Suppressor macrophage treated with lipopolysaccharide for 4 hours (primary cell): ENCODE data around the gene NOL8.
A peak's percentile ranks its signal among the peaks of the same experiment; 100 is the strongest.

ENCODE experiments used
- DNase-seq: peaks from one replicate; pipeline ENCODE4 v3.0.0-alpha.2; 2020

The NOL8 gene

GRCh38 chr9:92310562-92310961, 14.6 kb downstream of the NOL8 start:
- no peak for DNase-seq

- DNase-seq: no peak
These were observed 16.3 kb downstream of the NOL8 start for GRCh38 chr9:92308893-92309292.

DNA sequence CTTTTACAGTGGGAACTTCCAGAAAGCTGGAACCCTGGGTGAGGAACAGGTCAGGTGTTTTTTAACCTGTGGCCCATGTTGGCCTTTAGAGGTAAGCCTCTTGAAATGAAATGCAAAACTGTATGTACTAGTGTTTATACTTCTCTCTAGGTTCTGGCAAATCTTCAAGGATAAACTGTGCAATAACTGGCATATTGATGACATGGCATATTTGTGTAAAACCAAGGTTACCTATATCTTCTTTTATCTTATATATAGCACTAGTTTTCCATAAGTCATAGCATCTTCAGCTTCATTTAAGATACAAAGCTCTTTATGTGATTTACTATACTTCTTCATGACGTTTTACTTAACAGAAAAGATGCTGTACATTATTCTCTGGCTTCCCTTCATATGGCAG, 24.2 kb downstream of the NOL8 start:
- DNase-seq: no peak

DNA sequence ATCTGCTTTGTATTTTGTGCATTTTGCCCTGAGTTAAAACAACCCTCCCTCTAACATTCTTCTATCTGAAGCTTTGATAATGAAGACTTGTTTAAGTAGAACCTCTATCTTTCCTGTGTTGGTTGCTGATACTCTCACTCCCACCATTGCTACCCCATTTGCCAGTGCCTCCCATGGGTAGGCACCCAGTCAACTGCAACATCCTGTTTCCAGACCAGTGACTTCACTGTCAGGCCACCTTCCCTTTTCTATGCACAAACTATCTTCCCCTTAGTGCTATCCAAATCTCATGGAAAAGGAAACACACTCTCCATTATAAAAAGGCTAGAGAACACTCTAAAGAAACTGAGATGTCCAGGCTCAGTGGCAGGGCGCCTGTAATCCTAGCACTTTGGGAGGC, 26.0 kb downstream of the NOL8 start:
- peak; percentile 42 for DNase-seq

DNA sequence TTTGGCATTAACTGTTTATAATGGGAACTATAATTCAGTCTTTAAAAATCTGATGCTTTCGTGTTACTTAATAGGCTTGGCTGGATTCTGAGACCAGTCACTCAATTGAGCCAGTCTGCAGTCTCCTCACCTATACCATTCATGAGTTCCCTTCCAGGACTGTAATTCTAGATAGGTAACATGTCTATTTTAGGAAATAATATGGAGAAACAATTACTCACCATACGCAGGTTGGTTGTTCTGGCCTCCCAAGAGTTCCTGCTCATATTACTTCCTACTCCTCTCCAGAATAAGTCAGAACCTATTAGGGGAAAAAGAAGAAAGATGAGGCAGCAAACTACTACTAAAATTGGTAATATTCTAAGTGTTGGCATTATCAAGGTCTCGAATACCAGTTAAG, 27.1 kb downstream of the NOL8 start:
- DNase-seq: no peak

DNA sequence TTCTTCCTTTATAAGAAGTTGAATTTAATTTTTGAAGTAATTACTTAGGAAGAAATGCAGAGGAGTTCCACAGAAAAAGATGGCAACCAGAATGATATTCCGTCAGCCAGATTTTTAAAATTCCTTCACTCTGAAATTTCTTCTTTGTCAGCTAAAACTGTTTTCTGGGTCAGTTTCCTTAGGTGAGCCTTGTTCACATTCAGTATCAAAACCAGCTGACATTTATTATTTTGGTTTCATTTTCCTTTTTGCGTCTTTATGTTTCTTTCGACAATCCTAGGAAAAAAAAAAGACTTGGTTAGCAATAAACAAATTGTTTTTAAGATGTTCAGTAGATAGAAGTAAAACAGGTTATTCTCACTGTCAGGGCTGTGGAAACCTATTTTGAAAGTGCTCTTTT, 27.5 kb downstream of the NOL8 start:
- peak; percentile 8 for DNase-seq

DNA sequence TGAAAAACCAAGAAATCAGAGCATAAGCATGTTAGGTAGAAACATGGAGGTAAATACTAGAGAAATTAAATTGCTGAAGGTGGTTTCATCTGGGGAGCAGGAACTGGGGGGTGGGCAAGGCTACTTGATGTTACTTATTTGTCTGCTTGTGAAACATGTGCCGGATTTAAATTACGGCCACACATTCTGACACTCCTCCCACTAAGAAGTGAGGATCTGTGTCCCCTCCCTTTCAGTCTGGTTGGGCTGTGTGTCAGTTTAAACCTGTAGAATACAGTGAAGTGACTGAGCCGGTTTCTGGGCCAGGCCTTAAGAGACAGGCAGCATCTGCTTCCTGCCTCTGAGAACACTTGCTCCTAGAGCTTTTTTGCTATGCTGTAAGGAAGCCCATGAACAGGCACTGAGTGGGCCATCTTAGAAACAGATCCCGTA, 29.3 kb downstream of the NOL8 start:
- DNase-seq: no peak

GRCh38 chr9:92295240-92295790, 29.8 kb downstream of the NOL8 start:
- no peak for DNase-seq

DNA sequence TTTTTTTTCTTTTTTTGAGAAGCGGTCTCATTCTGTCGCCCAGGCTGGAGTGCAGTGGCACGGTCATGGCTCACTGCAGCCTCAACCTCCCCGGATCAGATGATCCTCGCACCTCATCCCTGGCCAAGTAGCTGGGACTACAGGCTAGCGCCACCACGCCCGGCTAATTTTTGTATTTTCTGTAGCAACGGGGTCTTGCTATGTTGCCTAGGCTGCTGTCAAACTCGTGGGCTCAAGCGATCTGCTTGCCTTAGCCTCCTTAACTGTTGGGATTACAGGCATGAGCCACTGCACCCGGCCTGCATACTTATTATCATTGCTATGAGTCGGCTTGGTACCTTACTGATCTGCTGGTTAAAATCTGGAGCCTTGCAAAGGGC, 30.9 kb downstream of the NOL8 start:
- DNase-seq: no peak

- peak; percentile 99 for DNase-seq
These were observed 31.5 kb downstream of the NOL8 start, which contains the start of gene IARS1 for GRCh38 chr9:92293452-92294296. Gene IARS1, minus strand, starts transcription at chr9:92293697. Its CDS starts 4,278 bp downstream, at chr9:92289419.

- no peak for DNase-seq
These were observed 32.1 kb downstream of the NOL8 start for GRCh38 chr9:92293075-92293354.

- peak; percentile 73 for DNase-seq
These were observed 32.6 kb downstream of the NOL8 start for GRCh38 chr9:92292338-92293074.

DNA sequence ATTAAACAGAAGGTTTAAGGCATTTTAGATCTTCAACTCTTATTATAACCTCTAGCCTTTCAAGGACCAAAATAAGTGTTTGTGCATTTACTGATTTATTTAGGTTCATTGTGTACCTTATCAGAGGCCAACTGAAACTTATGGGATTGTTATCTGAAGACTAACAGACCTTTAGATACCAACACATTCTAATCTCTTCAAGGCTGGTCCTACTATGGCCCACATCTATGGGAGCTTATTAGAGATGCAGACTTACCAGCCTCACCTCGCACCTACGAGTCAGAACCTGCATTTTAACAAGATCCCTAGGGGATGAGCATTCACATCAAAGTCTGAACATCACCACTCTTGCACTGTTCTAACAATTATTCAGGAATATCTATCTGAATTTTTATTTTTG, 33.6 kb downstream of the NOL8 start:
- DNase-seq: no peak

DNA sequence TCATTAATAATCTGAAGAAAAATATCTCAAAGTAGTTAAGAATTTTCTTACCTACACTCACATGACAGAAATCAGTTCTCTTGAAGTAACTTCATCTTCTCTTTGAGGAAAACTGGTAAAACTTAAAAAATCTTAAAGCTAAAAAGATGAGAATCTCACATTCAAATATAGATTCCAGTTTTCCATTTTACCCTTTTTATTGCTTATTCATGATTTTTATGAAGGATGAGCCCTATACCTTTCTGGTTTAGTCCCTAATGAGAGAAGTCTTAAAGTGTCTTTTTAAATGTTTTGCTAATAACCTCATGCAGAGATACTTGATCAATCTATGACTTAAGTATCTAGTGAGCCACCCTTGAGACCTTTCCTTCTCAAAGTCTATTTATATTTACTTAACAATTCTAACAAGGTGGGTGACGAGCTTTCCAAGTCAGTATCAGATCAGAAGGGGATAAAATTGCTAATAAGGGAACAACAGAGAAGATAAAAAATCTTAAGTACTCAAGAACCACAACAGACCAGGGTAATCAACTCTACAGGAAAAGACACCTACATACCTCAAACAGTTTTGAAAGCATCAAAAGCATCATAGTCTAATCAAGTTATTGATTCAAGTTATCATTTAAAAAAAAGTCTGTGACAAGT, 34.2 kb downstream of the NOL8 start:
- no peak for DNase-seq

DNA sequence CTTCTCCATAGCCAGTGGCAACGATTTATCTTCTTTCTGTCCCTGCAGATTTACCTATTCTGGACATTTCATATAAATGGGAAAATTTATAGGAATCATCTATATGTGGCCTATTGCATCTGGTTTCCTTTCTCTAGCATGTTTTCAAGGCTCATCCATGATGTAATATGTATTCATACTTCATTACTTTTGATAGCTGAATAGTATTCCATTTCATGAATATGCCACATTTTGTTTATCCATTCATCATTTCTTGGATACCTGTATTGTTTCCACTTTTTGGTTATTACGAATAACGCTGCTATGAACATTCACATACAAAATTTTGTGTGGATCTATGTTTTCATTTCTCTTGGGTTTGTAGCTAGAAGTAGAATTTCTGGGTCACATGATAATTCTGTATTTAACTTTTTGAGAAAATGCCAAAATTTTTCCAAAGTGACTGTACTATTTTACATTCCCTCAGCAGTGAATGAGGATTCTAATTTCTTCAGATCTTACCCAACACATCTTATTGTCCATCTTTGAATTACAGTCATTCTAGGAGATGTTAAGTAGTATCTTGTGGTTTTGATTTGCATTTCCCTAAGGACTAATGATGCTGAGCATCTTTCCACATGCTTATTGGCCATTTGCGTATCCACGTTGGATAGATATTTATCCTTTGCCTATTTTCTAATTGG, 35.3 kb downstream of the NOL8 start:
- no peak for DNase-seq

- DNase-seq: no peak
These were observed 45.8 kb downstream of the NOL8 start for GRCh38 chr9:92279302-92279701.

DNA sequence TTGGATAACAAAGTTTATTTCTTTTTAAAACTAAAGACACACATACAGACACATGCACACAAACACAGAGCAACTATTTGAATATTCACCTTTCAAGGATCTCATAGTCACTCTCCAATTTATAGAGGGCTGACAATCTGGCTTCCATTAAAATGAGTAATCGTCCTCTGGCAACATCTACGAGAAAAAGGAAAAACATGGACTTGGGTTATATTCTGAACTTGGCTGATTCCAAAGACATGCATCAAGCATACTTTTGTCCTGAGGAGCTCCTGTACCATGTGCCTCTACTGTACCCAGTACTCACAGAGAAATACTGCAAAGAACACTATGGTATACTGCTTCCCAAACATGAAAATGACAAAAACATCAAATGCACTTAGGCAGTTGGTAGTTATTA, 47.0 kb downstream of the NOL8 start:
- DNase-seq: no peak

DNA sequence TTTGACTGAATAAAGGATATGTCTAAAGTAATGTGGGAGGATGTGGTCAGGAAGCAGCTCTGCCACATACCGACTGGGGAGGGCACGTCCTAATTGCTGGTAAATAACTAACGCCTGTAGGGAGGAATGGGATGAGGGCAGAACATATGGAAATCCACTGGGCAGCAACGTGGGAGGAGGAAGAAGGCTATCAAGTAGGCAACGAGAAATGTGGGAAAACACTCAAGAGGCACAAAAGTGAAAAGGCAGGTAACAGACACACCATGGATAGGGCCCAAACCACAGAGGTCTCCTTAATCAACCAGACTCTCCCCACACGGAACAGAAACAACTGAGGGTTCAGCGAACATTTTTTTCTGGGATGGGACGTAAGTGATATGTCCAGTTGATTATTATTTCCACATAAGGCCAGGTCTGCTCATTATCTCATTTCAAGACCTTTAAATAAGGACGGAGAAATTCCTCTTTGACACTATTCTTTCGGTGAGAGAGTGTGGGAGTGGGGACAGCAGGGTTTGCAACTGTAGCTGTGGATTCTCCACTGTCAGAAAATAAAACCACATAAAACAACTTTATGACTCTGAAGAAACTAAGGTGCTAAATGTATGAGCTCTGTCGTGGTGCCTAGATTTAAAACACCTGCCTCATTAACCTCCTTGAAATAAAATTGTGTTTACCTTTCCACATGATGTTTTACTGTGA, 48.7 kb downstream of the NOL8 start:
- DNase-seq: no peak

- peak; percentile 2 for DNase-seq
These were observed 49.6 kb downstream of the NOL8 start for GRCh38 chr9:92275541-92275940.

DNA sequence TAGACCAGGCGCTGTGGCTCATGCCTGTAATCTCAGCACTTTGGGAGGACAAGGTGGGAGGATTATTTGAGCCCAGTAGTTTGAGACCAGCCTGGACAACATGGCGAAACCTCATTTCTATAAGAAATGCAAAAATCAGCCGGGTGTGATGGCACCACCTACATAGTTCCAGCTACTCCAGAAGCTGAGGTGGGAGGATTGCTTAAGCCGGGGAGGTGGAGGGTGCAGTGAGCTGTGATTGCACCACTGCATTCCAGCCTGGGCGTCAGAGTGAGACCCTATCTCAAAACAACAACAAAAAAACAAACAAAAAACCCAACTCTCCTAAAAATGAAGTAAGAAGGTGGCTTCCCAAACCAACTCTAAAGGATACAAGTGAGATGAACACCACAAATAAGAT, 54.6 kb downstream of the NOL8 start:
- no peak for DNase-seq

- DNase-seq: no peak
These were observed 58.7 kb downstream of the NOL8 start for GRCh38 chr9:92266486-92266885.

DNA sequence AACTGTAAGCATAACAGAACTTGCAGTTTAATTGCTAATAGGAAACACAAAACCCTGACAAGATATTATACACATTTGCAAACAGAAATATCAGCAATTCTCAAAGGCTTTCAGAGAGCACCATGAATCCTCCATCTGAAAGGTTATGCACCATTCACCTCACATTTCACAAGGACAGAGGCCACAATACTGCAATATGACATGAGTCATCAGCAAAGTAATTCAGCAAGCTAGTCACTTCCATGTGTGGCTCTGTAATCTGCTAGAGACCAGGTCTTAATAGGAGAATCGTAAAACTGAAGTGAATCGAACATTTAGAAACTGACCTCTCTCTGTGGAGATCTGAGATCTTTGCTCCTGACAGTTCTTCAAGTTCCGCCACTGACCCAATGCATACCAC, 60.0 kb downstream of the NOL8 start:
- DNase-seq: peak; percentile 12
